ENCODE measurements around the gene CDH13. TPM values are rescaled to one million over a fixed set of nuclear protein-coding genes. Genes with fewer than 3 reads are reported as not detected.

The CDH13 gene
- total RNA-seq, 1 donor from 2014 or later = 46.4 TPM

DNA sequence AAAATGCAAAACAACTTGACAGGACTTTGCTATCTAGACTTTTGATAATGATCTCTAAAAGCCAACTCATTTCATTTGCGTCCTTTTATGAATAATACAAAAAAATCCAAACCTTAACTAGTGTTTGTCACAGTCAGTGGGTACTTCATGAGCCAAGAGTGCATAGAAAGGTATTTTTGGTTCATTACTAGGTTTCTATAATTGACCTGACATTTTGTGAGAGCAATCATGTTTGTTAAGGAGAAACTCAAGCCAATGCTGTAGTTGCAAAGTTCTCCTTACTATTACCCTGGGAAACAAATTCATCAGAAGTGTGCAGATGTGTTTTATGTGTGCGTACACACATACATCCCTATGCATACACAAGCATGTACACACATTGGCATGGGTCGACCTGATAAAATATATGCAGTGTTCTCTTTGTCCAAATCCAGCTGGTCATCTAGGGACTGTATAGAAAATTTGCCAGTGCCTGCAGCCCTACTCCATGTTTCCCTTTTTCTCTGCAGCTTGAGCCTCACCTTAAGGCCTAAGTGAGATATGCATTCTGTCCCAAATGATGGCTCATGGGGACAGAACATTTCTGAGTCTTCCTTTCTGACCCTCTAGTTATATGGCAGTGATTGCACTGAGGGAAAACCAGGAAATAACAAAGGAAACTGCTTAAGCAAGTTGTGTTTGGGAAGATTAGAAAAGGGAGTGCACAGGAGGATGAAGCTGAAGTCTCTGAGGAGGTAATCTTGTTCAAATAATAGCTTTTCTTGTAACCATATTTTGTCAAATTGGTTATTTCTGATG lies 128.1 kb downstream of the CDH13 start:
- no peaks in the 10 kb centered on the region for H3K27me3 Mint-ChIP-seq
- DNase-seq (ENCODE audit: extremely low spot score, unreplicated experiment) = no peak
- H3K36me3 Mint-ChIP-seq = no peaks in the 10 kb centered on the region
- TF ChIP-seq, protein P1, sequence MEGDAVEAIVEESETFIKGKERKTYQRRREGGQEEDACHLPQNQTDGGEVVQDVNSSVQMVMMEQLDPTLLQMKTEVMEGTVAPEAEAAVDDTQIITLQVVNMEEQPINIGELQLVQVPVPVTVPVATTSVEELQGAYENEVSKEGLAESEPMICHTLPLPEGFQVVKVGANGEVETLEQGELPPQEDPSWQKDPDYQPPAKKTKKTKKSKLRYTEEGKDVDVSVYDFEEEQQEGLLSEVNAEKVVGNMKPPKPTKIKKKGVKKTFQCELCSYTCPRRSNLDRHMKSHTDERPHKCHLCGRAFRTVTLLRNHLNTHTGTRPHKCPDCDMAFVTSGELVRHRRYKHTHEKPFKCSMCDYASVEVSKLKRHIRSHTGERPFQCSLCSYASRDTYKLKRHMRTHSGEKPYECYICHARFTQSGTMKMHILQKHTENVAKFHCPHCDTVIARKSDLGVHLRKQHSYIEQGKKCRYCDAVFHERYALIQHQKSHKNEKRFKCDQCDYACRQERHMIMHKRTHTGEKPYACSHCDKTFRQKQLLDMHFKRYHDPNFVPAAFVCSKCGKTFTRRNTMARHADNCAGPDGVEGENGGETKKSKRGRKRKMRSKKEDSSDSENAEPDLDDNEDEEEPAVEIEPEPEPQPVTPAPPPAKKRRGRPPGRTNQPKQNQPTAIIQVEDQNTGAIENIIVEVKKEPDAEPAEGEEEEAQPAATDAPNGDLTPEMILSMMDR (conservative IDR thresholded peaks at IDR 0.05) = no peak
- H3K9me3 Mint-ChIP-seq = no peaks in the 10 kb centered on the region
- no peak overlapping the region for H3K4me3 Mint-ChIP-seq
- no peak overlapping the region for H3K27ac Mint-ChIP-seq
- H3K4me1 Mint-ChIP-seq (ENCODE audit: unreplicated experiment) = no peaks in the 10 kb centered on the region

DNA sequence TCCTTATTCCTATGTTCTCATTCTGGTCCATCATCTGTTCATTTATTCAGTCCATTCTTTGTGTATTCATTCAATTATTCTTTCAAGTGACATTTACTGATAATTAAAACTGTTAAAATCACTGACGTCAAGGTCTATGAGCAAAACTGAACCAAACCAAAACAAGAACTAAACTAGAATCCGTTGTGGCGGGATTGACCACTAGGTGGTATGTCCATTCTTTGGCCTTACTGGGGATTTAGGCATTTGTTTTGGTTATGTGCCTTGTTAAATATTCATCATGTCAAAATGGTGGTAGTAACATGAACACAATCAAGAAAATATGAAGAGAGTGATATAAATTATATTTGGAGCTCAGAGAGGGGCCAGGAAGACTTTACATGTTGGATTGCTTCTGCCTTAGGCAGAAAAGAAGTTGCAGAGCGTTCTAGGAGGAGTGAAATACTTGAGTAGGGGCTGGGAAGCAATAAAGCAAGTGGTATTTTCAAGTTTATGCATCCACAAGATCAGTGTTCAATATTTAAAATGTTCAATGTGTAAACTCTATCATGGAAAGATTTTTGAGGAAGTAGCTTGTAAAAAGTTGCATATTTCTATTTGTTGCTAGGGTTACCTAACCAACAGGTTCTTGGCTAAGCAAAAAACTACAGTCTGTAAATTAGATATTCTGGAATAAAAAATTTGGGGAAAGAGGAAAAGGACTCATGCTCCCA lies 129.0 kb downstream of the CDH13 start:
- no peak for DNase-seq (ENCODE audit: extremely low spot score, unreplicated experiment)
- Mint-ChIP-seq H3K4me1 (ENCODE audit: unreplicated experiment) (no peaks in the 10 kb centered on the region), H3K36me3 (no peaks in the 10 kb centered on the region), H3K4me3 (no peak overlapping the region), H3K27me3 (no peaks in the 10 kb centered on the region), H3K27ac (no peak overlapping the region), H3K9me3 (no peaks in the 10 kb centered on the region)
- TF ChIP-seq, protein P1 (conservative IDR thresholded peaks at IDR 0.05) = peak; percentile 62

DNA sequence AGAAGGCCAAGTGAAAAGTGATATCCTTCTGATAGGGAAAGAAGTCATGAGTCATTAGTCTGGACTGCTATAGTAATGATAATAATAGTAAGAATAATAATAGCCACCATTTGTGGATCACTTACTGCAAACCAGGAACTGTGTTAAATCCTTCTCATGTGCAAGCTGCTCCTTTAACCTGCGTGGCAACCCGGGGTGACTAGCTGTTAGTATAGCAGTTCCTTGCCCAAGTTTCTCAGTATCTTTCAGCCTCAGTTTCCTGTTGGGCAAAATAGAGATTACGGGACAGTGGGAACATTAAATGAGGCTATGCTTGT lies 129.5 kb downstream of the CDH13 start:
- H3K4me1 Mint-ChIP-seq (ENCODE audit: unreplicated experiment) = no peaks in the 10 kb centered on the region
- DNase-seq (ENCODE audit: extremely low spot score, unreplicated experiment) = no peak
- H3K36me3 Mint-ChIP-seq = no peaks in the 10 kb centered on the region
- H3K9me3 Mint-ChIP-seq = no peaks in the 10 kb centered on the region
- no peak overlapping the region for H3K27ac Mint-ChIP-seq
- TF ChIP-seq, protein P1 (conservative IDR thresholded peaks at IDR 0.05) = no peak
- H3K4me3 Mint-ChIP-seq = no peak overlapping the region
- H3K27me3 Mint-ChIP-seq = no peaks in the 10 kb centered on the region

DNA sequence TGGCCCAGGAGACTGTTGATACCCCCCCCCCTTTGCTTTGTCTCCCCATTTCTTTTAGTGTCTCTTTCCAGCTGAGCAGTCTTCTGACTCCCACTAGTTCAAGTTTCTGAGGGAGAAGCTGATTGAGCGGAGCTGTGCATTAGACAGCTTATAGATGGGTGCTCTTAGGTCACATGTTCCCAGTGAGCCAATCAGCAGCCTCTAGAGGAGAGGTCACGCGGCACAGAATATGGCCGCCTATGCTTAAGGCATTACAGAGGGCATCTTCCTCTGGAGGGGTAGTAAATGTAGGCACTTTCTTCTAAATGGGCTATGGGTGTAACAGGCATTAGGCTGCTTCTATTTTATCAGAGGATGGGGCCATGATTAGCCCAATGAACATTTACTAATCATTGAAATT lies 131.6 kb downstream of the CDH13 start:
- H3K27me3 Mint-ChIP-seq = peaks cover 4% of the 10 kb centered on the region
- no peaks in the 10 kb centered on the region for H3K36me3 Mint-ChIP-seq
- H3K9me3 Mint-ChIP-seq = no peaks in the 10 kb centered on the region
- DNase-seq (ENCODE audit: extremely low spot score, unreplicated experiment) = no peak
- H3K4me1 Mint-ChIP-seq (ENCODE audit: unreplicated experiment) = no peaks in the 10 kb centered on the region
- TF ChIP-seq, protein P1 (conservative IDR thresholded peaks at IDR 0.05) = no peak
- no peak overlapping the region for H3K4me3 Mint-ChIP-seq
- no peak overlapping the region for H3K27ac Mint-ChIP-seq

DNA sequence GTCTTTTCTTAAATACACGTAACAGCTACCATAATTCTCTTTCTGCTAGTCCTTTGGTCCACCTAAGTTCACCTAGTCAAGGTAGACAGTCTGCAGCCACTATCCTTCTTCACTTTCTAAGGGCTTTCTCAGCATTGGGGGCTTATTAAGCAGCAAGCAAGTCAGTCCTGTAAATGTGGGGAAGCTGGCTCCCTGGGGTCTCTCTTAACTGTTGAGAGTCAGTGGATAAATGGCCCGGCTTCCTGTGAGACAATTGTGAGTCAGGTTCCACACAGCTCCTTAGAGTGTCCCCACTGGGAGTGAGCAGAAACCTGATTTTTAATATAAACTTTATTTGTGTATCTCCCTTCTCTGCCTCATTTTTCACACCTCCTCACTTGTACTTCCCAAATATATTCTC lies 132.1 kb downstream of the CDH13 start:
- DNase-seq (ENCODE audit: extremely low spot score, unreplicated experiment) = no peak
- Mint-ChIP-seq H3K36me3 (no peaks in the 10 kb centered on the region), H3K27ac (no peak overlapping the region), H3K4me3 (no peak overlapping the region), H3K4me1 (ENCODE audit: unreplicated experiment) (no peaks in the 10 kb centered on the region), H3K27me3 (peaks cover 4% of the 10 kb centered on the region), H3K9me3 (no peaks in the 10 kb centered on the region)
- TF ChIP-seq, protein P1 (conservative IDR thresholded peaks at IDR 0.05) = no peak
